ENCODE results near the gene AP1G1.
"Not testable (repeated sequence)": the region's sequence is repeated elsewhere in the genome, so short reads cannot be mapped to it uniquely, and the experiment has no call there.

Gene AP1G1

DNA sequence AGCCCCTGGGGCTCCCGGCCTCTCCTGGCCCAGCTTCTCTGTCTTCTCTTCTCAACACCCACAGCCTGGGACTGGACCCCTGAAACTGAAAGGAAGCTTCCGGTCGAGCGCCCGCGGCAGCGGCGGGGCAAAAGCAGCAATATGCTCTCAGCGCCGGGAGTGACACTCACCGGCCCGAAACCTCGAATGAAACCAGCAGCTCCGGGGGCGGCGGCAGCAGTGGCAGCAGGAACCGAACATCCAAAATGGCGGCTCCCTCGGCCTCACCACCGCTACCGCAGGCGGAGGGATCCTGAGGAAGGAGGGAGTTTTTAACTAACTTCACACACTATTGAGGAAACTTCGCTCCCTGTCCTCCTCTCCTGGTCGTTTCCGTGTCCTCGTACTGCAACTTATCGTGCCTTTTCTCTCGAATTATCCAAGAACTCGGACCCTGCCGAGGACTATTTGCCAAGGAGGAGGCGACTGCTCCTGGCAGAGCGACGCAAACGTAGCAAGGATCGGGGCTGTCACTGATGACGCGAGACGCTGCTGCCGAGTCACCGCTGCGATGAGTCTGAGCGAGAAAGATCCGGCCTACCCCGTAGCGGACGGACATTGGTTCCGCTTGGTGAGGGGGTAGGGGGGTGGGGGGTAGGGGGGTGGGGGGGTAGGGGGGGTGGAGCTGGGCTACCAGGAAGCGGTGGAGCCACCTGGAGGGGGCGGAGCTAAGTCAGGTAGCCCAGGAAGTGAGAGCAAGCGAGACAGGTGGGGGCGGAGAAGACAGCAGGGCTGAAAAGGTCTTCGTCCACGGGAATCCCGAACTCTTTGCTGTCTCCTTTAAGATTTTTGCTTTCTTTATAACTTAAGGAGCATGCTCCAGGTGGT lies at the start of gene AP1G1:
Gene AP1G1, minus strand, starts transcription at position 242 of the 867 bp plus-strand sequence. CDS start 19,355 bp downstream, outside the sequence.
- peak; percentile 87 for DNase-seq (ENCODE audit: low read depth)

DNA sequence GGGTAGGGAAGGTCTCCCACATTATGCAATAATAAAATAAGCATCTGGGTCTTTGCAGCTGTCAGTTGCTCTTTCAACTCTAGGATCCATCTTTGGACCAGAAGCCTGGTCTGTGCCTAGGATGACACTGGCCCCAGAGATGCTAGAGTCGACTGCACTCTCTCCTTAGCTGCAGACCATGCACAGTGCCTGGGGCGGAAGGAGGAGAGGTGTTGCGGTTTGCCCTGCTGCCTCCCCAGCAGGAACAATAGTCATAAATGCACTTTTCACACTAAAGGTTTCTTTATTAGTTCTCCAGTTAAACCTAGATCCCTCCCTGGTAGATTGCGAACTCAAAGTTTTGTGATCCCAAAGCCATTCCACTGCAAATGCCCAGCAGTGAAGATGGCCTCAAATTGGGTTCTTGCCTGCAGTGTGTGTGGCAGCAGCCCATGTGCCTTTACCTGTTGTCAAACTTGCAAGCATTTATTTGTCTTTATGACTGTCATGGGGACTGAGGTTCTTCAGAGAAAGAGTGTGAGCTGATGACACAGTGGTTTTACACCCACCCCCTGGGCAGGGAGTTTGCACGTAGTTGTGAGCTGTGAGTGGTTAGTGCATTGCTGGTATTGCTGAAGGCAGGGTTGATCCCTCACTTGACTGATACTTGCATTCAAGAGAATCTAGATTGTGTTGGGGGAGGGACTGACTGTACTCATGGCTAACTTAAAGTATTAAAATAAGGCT lies 47.5 kb upstream of the AP1G1 start:
- DNase-seq (ENCODE audit: low read depth), result peak; percentile 19

DNA sequence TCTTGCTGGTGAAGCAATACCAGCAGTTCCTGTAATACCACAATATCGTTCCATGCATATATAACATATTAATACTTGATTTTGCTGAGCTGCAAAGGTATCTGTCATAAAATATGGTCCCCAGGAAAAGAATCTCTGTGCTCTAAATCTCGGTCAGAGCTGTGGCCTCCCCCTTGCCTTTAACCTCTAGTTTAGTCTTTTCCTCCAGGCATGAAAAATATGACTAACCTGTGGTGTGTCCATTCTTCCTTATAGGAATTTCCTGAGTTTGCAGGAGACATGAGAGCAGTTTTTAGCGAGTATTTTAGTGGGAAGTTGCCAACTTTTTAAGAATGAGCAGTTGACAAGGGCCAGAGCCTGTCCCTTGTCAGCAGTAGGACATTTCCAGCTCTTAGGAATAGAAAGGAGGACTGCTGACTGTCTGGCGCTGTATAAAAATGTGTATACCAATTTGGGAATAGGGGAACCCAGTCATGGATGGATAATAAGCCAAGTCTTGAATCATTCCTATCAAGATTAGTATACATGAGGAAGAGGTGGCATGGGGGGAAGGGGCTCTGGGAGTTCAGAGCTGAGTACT lies 45.8 kb upstream of the AP1G1 start:
- no peak for DNase-seq (ENCODE audit: low read depth)

DNA sequence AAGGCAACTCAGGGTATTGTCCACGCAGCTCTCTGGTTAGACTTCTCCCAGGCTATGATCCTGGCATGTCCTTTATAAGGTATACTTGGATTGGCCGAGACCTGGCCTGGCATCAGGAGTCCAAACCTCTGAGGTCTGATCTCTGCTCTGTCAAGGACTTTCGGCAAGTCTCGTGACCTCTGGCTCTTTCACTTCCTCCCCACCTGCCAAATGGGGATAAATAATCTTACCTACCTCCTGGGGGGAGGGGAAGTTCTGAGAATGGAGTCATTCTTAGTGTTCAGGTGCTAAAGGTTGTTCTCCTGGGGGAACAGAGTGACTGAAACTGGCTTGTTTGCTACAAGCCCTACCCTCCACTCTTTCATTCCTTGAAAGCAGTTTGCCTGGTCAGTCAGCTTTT lies 44.8 kb upstream of the AP1G1 start:
- DNase-seq (ENCODE audit: low read depth), result no peak

DNA sequence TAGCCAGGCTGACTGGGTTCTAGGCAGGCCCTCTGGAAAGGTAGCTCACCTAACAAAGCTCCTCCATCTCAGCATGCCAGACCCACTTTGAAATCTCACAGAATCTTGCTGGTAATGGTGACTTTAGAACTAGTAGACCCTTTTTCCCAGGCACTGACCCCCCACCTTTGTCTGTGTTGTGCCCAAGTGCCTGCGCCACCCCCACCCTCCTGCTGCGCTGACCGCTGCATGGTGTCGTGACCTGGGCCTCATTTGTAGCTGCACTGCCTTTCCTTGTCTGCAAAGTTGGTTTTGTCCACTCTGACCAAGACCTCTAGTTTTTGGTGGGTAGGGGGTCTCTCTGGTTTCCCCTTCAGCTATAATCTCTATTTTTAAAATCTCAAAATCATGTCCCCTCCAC lies 43.9 kb upstream of the AP1G1 start:
- DNase-seq (ENCODE audit: low read depth), result no peak

DNA sequence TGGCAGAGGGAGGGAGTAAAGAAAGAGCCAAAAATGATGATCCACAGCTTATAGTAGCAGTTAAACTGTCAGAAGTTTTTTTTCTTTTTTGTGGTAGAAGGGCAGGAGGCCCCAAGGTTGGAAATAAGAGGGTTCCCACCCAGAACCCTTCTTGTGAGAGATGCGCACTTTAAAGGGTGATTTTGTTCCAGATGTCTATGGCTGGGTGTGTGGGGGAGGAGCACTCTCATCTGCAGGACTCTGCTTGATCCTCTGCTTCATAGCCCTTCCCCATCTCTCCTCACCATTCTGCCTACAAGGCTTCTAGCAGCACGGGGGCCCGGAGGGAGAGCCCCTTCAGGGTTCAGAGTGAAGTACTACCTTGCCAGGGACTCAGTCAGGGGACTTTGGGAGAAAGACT lies 43.5 kb upstream of the AP1G1 start:
- DNase-seq (ENCODE audit: low read depth), result no peak

DNA sequence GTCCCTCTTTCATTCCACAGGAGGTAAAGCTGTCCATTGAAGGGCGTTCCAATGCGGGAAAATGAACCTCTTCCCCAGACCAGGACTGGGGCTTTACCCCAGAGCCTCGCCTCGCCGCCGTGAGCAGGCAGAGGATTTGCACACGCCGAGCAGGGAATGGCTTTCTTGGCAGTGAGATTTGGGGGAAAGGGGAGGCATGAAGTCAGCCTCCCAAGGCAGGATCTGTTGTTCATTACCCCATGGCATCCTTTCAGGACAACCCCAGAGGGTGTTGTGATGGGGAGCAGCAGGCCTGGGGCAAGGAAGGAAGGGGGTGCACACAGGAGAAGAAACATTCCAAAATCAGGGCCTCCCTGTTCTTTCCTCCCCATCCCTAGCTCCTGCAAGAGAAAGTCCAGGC lies 43.1 kb upstream of the AP1G1 start:
- DNase-seq (ENCODE audit: low read depth), result no peak

DNA sequence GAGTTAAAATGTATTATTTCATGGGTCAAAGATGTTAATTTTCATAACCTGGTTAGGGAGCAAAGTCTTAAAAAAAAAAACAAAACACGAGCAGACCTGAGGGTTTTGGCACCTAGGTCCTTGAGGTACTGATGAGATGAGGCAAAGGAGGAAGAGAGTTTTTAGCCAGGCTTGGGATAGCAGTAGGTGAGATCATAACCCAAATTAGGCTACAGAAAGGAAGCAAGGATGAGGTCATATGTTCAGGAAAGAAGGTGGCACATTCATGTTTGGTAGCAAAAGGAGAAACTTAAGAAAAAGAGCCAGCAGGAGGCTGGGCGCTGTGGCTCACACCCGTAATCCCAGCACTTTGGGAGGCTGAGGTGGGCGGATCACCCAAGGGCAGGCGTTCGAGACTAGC lies 40.0 kb upstream of the AP1G1 start:
- no peak for DNase-seq (ENCODE audit: low read depth)

DNA sequence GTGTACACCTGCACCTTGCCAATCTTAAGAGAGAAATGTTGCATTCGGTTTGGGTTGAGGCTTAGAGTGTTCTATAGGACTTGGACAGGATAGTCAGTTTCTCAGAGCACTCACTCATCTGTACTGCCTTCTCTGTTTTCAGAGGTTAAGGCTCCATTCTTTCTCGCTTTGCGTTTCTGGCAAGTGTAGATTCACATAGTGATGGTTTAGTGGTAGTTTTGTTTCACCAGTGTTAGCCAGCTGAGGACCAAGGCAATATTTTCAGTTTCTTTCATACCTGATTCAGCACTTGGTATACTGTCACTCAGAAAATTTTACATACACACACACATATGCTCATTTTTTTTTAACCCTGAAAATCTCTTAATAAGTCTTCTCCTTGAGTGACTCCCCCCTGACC lies 38.5 kb upstream of the AP1G1 start:
- DNase-seq (ENCODE audit: low read depth), result no peak

DNA sequence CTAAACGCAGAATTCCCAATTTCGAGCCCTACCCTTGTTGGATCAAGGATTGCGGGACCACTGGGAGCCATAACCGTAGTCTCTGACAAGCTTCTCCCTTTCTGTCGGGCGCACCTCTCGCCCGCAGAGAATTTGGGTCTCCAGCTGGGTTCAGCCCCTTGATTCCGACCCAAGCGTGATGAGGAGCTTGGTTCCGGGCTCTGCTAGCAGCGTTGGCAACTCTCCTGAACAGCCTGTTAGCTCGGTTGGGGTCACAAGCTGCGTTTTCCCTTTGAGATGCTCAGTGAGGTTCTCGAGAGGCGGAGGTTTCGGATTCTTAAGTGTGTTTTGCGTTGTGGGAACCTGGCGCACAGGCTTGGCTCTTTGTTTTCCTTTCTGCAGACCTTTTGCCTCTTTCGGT lies 37.8 kb upstream of the AP1G1 start:
- DNase-seq (ENCODE audit: low read depth), result peak; percentile 4

DNA sequence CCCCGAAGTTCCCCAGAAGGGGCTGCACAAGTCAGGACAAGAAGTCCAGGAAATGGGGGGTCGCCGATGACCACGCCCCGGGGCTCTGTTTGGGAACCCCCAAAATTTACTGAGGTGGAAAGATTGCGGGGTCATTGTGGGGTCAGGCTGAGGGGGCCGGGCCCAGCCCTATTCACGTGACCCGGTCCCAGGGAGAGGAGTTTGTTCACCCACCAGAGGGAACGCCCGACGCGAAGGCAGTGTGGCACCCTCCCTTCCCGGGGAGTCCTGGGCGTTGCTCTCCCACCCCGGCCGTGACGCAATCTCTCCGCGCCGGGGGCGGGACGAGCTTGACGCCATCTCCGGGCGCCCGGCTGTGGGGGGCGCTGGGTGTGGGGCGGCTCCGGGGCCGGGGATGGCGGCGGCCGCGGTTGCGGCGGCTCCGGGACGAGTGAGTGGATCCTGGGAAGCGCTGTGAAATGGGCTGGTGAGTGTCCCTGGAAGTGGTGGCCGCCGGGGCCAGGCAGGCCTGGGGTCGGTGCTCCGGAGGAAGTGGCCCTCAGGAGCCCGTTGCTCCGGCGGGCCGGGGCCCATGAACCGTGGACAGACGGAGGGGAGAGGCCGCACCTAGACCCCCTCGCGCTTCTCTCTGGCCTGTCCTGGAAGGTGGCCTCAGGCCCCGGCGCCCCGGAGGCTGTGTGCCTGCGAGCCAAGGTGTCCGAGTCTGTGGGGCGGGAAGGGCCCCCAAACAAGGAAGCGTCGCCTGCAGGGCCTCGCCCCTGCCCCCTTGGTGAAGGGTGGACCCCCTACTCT lies 37.2 kb upstream of the AP1G1 start, which contains the start of gene ATXN1L:
Gene ATXN1L, plus strand, starts transcription at position 338 of the 792 bp plus-strand sequence. CDS start 3,765 bp downstream, outside the sequence.
- peak; percentile 95 for DNase-seq (ENCODE audit: low read depth)

DNA sequence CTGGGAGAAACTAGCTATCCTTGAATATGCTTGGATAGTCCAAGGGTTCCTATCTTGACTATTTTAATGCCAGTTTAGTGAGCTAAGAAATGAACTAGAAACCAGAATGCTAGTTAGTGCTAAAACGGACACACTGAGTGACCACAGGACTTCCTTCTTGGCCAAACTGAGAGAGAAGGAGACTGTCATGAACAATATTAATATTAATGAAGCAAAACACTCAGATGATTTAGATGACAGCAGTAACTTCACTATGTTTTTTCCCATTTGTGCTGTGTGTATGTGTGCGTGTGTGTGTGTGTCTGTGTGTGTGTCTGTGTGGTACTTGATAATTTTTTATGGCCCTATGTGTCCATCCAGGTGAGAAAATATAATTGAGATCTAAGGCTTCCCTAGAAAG lies 34.9 kb upstream of the AP1G1 start:
- DNase-seq (ENCODE audit: low read depth), result no peak

DNA sequence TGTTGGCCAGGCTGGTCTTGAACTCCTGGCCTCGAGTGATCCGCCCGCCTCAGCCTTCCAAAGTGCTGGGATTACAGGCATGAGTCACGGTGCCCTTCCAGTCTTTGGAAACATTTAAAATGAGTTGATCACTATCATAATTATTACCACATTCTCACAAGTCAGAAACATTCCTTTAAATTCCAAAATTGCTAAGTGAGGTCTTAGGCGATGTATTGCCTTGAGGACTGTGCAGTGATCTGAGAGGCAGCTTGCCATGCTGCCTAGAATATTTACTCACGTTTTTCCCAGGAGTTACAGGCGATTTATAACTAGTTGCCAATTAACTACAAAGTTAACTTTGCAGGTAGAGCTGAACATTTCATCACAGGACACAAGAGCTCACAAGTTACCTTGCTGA lies 31.4 kb upstream of the AP1G1 start:
- DNase-seq (ENCODE audit: low read depth), result no peak

DNA sequence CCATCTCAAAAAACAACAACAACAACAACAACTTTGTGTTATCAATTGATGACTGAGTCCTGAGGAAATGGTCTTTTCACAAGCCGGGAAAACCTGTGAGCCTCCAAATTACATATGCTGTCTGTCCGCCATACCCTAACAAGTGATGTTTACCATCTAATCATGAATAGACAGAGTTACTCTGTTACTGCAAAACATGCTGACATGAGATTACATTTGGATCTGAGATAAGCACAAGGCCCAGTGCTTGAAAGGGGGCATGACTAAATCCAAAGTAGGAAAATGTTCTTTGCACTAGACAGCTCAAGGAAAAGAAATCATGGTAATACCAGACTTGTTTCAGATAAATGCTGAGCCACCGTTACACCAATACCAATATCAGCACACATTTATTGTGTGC lies 28.5 kb upstream of the AP1G1 start:
- DNase-seq (ENCODE audit: low read depth), result no peak

DNA sequence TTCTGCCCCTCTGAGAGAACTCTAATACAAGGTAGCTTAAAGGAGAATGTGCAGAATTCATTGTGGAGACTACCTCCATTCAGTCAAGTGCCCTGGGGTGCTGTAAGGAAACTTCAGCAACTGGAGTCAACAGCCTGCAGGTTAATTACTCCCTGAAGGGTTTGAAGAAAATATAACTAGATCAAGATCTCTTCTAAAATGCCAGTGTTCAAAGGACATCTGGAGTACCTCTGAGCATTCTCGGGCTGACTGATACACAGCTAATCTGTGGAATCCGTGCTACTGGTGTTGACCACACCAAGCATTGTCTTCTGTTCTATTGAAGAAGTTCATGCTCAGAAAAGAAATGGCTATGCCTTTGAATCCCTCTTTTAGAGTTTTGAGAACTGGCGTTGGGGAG lies 25.7 kb upstream of the AP1G1 start:
- no peak for DNase-seq (ENCODE audit: low read depth)

DNA sequence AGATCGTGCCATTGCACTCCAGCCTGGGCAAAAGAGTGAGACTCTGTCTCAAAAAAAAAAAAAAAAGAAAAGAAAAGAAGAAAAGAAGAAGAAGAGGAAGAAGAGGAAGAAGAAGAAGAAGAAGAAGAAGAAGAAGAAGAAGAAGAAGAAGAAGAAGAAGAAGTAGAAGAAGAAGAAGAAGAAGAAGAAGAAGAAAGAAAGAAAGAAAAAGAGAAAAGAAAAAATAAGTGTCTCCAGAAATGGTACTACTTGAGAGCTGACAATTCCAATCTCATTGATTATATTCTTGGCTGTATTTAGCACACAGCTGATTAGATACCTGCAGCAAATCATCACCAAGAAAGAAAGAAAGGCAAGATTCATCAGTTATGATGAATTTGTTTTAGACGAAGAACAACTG lies 23.5 kb upstream of the AP1G1 start:
- DNase-seq (ENCODE audit: low read depth), result not testable (repeated sequence)

DNA sequence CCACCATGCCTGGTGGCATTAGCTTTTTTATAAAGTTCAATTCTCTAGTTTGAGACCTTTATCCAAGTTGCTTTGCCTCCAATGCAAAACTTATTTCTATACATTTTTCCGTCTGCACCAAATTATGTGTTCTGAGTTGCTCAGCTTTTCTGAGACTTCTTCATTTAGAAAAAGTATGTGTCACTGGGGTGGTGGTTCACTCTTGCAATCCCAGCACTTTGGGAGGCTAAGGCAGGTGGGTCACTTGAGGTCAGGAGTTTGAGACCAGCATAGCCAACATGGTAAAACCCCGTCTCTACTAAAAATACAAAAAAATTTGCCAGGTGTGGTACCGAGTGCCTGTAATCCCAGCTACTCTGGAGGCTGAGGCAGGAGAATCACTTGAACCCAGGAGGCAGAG lies 23.1 kb upstream of the AP1G1 start:
- not testable (repeated sequence) for DNase-seq (ENCODE audit: low read depth)

DNA sequence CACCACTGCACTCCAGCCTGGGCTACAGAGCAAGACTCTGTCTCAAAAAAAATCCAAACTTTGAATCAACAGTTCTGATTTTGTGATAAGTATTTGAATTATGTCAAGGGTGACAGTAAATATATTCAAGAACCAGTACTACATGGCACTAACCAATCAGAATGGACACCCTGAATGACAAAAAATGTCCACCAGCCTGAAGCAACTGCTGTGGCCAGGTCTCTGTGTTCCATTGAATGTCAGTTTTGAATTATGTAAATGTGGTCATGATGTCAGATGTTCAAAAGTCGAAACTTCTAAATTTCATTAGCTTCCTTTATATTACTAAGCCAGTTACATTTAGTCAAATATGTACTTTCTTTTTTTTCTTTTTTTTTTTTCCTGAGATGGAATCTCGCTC lies 21.7 kb upstream of the AP1G1 start:
- DNase-seq (ENCODE audit: low read depth), result no peak

DNA sequence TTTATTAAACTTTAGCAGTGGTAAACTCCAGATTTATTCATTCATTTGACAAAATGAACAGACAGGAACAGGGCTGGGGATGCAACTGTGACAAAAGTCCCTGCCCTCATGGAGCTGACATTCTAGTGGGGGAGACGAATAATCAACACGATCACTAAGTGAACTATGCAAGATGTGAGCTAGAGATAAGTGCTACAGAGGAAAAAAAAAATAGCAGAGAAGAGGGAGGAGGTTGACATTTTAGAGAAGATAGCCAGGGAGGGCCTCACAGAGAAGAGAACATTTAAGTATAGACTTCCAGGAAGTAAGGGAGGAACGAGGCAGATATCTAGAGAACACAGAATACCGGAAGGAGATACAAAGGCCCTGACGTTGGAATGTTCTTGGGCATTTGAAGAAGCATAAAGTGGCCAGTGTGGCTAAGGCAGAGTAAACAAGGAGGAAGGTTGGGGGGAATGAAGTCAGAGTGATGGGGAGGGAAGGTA lies 17.9 kb upstream of the AP1G1 start:
- no peak for DNase-seq (ENCODE audit: low read depth)

DNA sequence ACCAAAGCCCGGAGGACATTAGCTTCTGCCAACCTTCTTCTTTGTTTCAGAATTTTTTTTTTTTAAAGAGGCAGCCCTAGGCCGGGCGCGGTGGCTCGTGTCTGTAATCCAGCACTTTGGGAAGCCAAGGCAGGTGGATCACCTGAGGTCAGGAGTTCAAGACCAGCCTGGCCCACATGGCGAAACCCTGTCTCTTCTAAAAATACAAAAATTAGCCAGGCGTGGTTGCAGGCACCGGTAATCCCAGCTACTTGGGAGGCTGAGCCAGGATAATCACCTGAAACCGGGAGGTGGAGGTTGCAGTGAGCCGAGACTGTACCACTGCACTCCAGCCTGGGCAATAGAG lies 8.5 kb upstream of the AP1G1 start:
- DNase-seq (ENCODE audit: low read depth), result not testable (repeated sequence)

DNA sequence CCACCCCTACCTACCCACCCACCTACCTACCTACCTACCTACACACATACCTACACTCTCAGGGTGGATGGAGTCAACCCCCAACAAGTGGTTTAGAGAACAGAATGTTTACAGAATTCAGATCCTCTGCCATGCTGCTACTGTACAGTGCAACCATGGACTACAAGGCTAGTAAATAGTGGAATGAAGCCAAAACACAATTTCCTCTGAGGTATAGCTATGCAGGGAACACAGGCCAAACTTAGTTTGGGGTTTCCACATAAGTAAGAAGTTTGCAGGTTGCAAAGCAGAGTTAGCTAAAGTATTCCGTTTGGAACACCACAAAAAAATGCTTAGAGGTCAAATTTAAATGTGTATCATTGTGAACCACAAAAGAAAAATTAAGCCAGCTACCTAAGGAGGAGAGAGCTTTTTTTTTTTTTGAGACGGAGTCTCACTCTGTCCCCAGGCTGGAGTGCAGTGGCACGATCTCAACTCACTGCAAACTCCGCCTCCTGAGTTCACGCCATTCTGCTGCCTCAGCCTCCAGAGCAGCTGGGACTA lies 2.7 kb upstream of the AP1G1 start:
- DNase-seq (ENCODE audit: low read depth), result no peak

DNA sequence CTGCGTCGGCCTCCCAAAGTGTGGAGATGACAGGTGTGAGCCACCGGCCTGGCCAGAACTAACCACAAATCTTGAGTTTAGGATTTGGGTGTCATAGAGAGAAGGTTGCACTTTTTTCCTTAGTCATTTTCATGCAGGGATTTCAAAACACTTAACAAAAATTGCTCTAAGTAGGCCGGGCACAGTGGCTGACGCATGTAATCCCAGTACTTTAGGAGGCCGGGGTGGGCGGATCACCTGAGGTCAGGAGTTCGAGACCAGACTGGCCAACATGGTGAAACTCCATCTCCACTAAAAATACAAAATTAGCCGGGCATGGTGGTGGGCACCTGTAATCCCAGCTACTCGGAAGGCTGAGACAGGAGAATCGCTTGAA lies 1.5 kb upstream of the AP1G1 start:
- DNase-seq (ENCODE audit: low read depth), result not testable (repeated sequence)
